Vagina (tissue), 2 donors: ENCODE measurements around the gene EPS15.

Experiments used
- POLR2A ChIP-seq, 2 donors: fragments of 450-650 bp; IDR thresholded peaks; one replicate each; pipeline ENCODE4 v1.6.1; 2017; ENCODE audit warnings: antibody characterized with exemption in 2 of 2, mild to moderate bottlenecking in 2 of 2, moderate library complexity in 2 of 2
- TF ChIP-seq, protein P1 (sequence below), 3 experiments: fragments of 450-650 bp in 2 of 3; fragments of 200-600 bp in 1 of 3; sonication (generic) in 1 of 3; IDR thresholded peaks; one replicate each; pipeline ENCODE4 v1.5.1; 2017 to 2019; ENCODE audit warnings: antibody characterized with exemption in 3 of 3, mild to moderate bottlenecking in 2 of 3, moderate library complexity in 2 of 3

GRCh38 chr1:51551081-51551480, 32.0 kb upstream of the EPS15 start:
- TF ChIP-seq, protein P1, sequence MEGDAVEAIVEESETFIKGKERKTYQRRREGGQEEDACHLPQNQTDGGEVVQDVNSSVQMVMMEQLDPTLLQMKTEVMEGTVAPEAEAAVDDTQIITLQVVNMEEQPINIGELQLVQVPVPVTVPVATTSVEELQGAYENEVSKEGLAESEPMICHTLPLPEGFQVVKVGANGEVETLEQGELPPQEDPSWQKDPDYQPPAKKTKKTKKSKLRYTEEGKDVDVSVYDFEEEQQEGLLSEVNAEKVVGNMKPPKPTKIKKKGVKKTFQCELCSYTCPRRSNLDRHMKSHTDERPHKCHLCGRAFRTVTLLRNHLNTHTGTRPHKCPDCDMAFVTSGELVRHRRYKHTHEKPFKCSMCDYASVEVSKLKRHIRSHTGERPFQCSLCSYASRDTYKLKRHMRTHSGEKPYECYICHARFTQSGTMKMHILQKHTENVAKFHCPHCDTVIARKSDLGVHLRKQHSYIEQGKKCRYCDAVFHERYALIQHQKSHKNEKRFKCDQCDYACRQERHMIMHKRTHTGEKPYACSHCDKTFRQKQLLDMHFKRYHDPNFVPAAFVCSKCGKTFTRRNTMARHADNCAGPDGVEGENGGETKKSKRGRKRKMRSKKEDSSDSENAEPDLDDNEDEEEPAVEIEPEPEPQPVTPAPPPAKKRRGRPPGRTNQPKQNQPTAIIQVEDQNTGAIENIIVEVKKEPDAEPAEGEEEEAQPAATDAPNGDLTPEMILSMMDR (IDR thresholded peaks at IDR 0.05) = no peak
- TF ChIP-seq POLR2A (IDR thresholded peaks at IDR 0.05) = no peak
